Immature natural killer cell (primary cell): ENCODE data around the gene HYDIN. TPM values are rescaled to one million over a fixed set of nuclear protein-coding genes. Genes with fewer than 3 reads are reported as not detected.

Experiments used
- DNase-seq, 3 donors: peaks; one replicate each; pipeline ENCODE4 v3.0.0; 2022; ENCODE audit warnings: mixed read lengths in 1 of 3
- H3K27ac Mint-ChIP-seq, 6 donors: one replicate each; pipeline ENCODE4 v1.8.0; 2020; ENCODE audit warnings: mixed read lengths in 6 of 6, mild to moderate bottlenecking in 5 of 6, inconsistent platforms in 4 of 6, moderate library complexity in 3 of 6
- H3K27me3 Mint-ChIP-seq, 3 donors: one replicate each; pipeline ENCODE4 v1.8.0; 2020 to 2021; ENCODE audit warnings: low read depth in 3 of 3, mild to moderate bottlenecking in 3 of 3, mixed read lengths in 3 of 3, moderate library complexity in 3 of 3, inconsistent platforms in 1 of 3
- H3K36me3 Mint-ChIP-seq, 3 donors: one replicate each; pipeline ENCODE4 v1.8.0; 2020; ENCODE audit warnings: mixed read lengths in 3 of 3, inconsistent platforms in 2 of 3, mild to moderate bottlenecking in 2 of 3
- H3K4me1 Mint-ChIP-seq, 2 donors: one replicate each; pipeline ENCODE4 v1.8.0; 2020; ENCODE audit warnings: inconsistent platforms in 2 of 2, mild to moderate bottlenecking in 2 of 2, mixed read lengths in 2 of 2, moderate library complexity in 1 of 2
- H3K4me3 Mint-ChIP-seq, 5 donors: one replicate each; pipeline ENCODE4 v1.8.0; 2020; ENCODE audit warnings: mild to moderate bottlenecking in 5 of 5, mixed read lengths in 5 of 5, inconsistent platforms in 3 of 5, moderate library complexity in 3 of 5
- H3K9me3 Mint-ChIP-seq, 6 donors: one replicate each; pipeline ENCODE4 v1.8.0; 2020; ENCODE audit warnings: mild to moderate bottlenecking in 6 of 6, mixed read lengths in 6 of 6, inconsistent platforms in 4 of 6, moderate library complexity in 3 of 6
- polyA plus RNA-seq, 3 donors: library from polyadenylated mRNA; unstranded; fragments of 300-500 nt; fragmentation: Illumina TruSeq; gene quantifications; one replicate each; pipeline ENCODE4 v1.2.3, GENCODE V29; 2021

Gene HYDIN
- polyA plus RNA-seq, 3 donors from 2014 or later, result 0.24 to 0.26 TPM; not detected in 1

GRCh38 chr16:70784692-70785555, 445.6 kb downstream of the HYDIN start:
- peak overlapping the region in 1 of 6 donors; percentile 14 for H3K27ac Mint-ChIP-seq
- peaks cover under 1 to 7% of the 10 kb centered on the region in 2 donors for H3K4me1 Mint-ChIP-seq
- no peak for DNase-seq
- peaks cover 20 to 53% (median 22%) of the 10 kb centered on the region in 3 donors for H3K36me3 Mint-ChIP-seq
- peaks cover 0 to 5% (median 0%) of the 10 kb centered on the region in 3 donors for H3K27me3 Mint-ChIP-seq
- H3K4me3 Mint-ChIP-seq, result no peak overlapping the region
- H3K9me3 Mint-ChIP-seq, result no peaks in the 10 kb centered on the region

GRCh38 chr16:70782237-70782636, 448.3 kb downstream of the HYDIN start:
- no peak for DNase-seq
- peaks cover 1 to 5% (median 2%) of the 10 kb centered on the region in 3 donors for H3K27me3 Mint-ChIP-seq
- H3K9me3 Mint-ChIP-seq, result no peaks in the 10 kb centered on the region
- no peaks in the 10 kb centered on the region for H3K4me1 Mint-ChIP-seq
- peaks cover 29 to 69% (median 34%) of the 10 kb centered on the region in 3 donors for H3K36me3 Mint-ChIP-seq
- H3K27ac Mint-ChIP-seq, result no peak overlapping the region
- H3K4me3 Mint-ChIP-seq, result no peak overlapping the region

GRCh38 chr16:70781800-70782199, 448.7 kb downstream of the HYDIN start:
- Mint-ChIP-seq H3K4me1 (no peaks in the 10 kb centered on the region), H3K27me3 (peaks cover 1 to 5% (median 2%) of the 10 kb centered on the region in 3 donors), H3K4me3 (no peak overlapping the region), H3K9me3 (no peaks in the 10 kb centered on the region), H3K27ac (no peak overlapping the region), H3K36me3 (peaks cover 29 to 71% (median 35%) of the 10 kb centered on the region in 3 donors)
- no peak for DNase-seq

- Mint-ChIP-seq H3K4me3 (no peak overlapping the region), H3K36me3 (peaks cover 29 to 70% (median 35%) of the 10 kb centered on the region in 3 donors), H3K9me3 (no peaks in the 10 kb centered on the region), H3K27ac (no peak overlapping the region), H3K4me1 (no peaks in the 10 kb centered on the region), H3K27me3 (peaks cover 1 to 4% (median 2%) of the 10 kb centered on the region in 3 donors)
- DNase-seq, result no peak
Measured at GRCh38 chr16:70780546-70780945, 450.0 kb downstream of the HYDIN start.

- no peak overlapping the region for H3K4me3 Mint-ChIP-seq
- H3K9me3 Mint-ChIP-seq, result no peaks in the 10 kb centered on the region
- no peak overlapping the region for H3K27ac Mint-ChIP-seq
- H3K4me1 Mint-ChIP-seq, result no peaks in the 10 kb centered on the region
- peaks cover 25 to 65% (median 36%) of the 10 kb centered on the region in 3 donors for H3K36me3 Mint-ChIP-seq
- no peak for DNase-seq
- peaks cover 1 to 3% (median 2%) of the 10 kb centered on the region in 3 donors for H3K27me3 Mint-ChIP-seq
Measured at GRCh38 chr16:70779361-70779760, 451.2 kb downstream of the HYDIN start.

- H3K27me3 Mint-ChIP-seq, result peaks cover 1 to 3% (median 2%) of the 10 kb centered on the region in 3 donors
- DNase-seq, result no peak
- no peaks in the 10 kb centered on the region for H3K4me1 Mint-ChIP-seq
- no peak overlapping the region for H3K27ac Mint-ChIP-seq
- peaks cover 23 to 64% (median 36%) of the 10 kb centered on the region in 3 donors for H3K36me3 Mint-ChIP-seq
- no peak overlapping the region for H3K4me3 Mint-ChIP-seq
- no peaks in the 10 kb centered on the region for H3K9me3 Mint-ChIP-seq
Measured at GRCh38 chr16:70778901-70779309, 451.6 kb downstream of the HYDIN start.

GRCh38 chr16:70777973-70778406, 452.5 kb downstream of the HYDIN start:
- H3K4me3 Mint-ChIP-seq, result no peak overlapping the region
- H3K36me3 Mint-ChIP-seq, result peaks cover 23 to 62% (median 31%) of the 10 kb centered on the region in 3 donors
- H3K27me3 Mint-ChIP-seq, result peaks cover 0 to 2% (median 2%) of the 10 kb centered on the region in 3 donors
- no peaks in the 10 kb centered on the region for H3K4me1 Mint-ChIP-seq
- no peaks in the 10 kb centered on the region for H3K9me3 Mint-ChIP-seq
- no peak for DNase-seq
- H3K27ac Mint-ChIP-seq, result no peak overlapping the region

- no peaks in the 10 kb centered on the region for H3K4me1 Mint-ChIP-seq
- peaks cover 0 to 2% (median 2%) of the 10 kb centered on the region in 3 donors for H3K27me3 Mint-ChIP-seq
- DNase-seq, result no peak
- no peak overlapping the region for H3K4me3 Mint-ChIP-seq
- H3K9me3 Mint-ChIP-seq, result no peaks in the 10 kb centered on the region
- peaks cover 22 to 57% (median 34%) of the 10 kb centered on the region in 3 donors for H3K36me3 Mint-ChIP-seq
- no peak overlapping the region for H3K27ac Mint-ChIP-seq
Measured at GRCh38 chr16:70777496-70777895, 453.0 kb downstream of the HYDIN start.

GRCh38 chr16:70775399-70775798, 455.1 kb downstream of the HYDIN start:
- no peak overlapping the region for H3K27ac Mint-ChIP-seq
- peaks cover 9 to 41% (median 40%) of the 10 kb centered on the region in 3 donors for H3K36me3 Mint-ChIP-seq
- no peaks in the 10 kb centered on the region for H3K9me3 Mint-ChIP-seq
- peaks cover under 1 to 2% (median 2%) of the 10 kb centered on the region in 3 donors for H3K27me3 Mint-ChIP-seq
- no peak overlapping the region for H3K4me3 Mint-ChIP-seq
- H3K4me1 Mint-ChIP-seq, result no peaks in the 10 kb centered on the region
- DNase-seq, result no peak

GRCh38 chr16:70774261-70774660, 456.3 kb downstream of the HYDIN start:
- H3K9me3 Mint-ChIP-seq, result no peaks in the 10 kb centered on the region

GRCh38 chr16:70772493-70772892, 458.0 kb downstream of the HYDIN start:
- no peaks in the 10 kb centered on the region for H3K4me1 Mint-ChIP-seq
- no peaks in the 10 kb centered on the region for H3K9me3 Mint-ChIP-seq
- peaks cover 0 to 3% (median 2%) of the 10 kb centered on the region in 3 donors for H3K27me3 Mint-ChIP-seq
- H3K36me3 Mint-ChIP-seq, result peaks cover 3 to 34% (median 27%) of the 10 kb centered on the region in 3 donors
- DNase-seq, result no peak
- no peak overlapping the region for H3K27ac Mint-ChIP-seq
- no peak overlapping the region for H3K4me3 Mint-ChIP-seq

More at GRCh38 chr16:70774261-70774660, 456.3 kb downstream of the HYDIN start:
- H3K36me3 Mint-ChIP-seq, result peaks cover 9 to 40% (median 33%) of the 10 kb centered on the region in 3 donors
- H3K4me1 Mint-ChIP-seq, result no peaks in the 10 kb centered on the region
- H3K4me3 Mint-ChIP-seq, result no peak overlapping the region
- peak overlapping the region in 1 of 6 donors; percentile 11 for H3K27ac Mint-ChIP-seq
- H3K27me3 Mint-ChIP-seq, result peaks cover 2 to 3% (median 2%) of the 10 kb centered on the region in 3 donors
- DNase-seq, result no peak

- Mint-ChIP-seq H3K27me3 (peaks cover 0 to 3% (median 2%) of the 10 kb centered on the region in 3 donors), H3K9me3 (no peaks in the 10 kb centered on the region), H3K4me1 (no peaks in the 10 kb centered on the region), H3K36me3 (peaks cover 0 to 29% (median 24%) of the 10 kb centered on the region in 3 donors), H3K4me3 (no peak overlapping the region), H3K27ac (no peak overlapping the region)
- DNase-seq, result peak; percentile 24 to 34 (median 30)
Measured at GRCh38 chr16:70770626-70771552, 459.6 kb downstream of the HYDIN start.

GRCh38 chr16:70770291-70770625, 460.3 kb downstream of the HYDIN start:
- Mint-ChIP-seq H3K4me3 (no peak overlapping the region), H3K27ac (no peak overlapping the region), H3K36me3 (peaks cover 0 to 28% (median 23%) of the 10 kb centered on the region in 3 donors)

More at GRCh38 chr16:70770291-70770625, 460.3 kb downstream of the HYDIN start:
- no peaks in the 10 kb centered on the region for H3K9me3 Mint-ChIP-seq
- DNase-seq, result no peak
- peaks cover 0 to 3% (median 2%) of the 10 kb centered on the region in 3 donors for H3K27me3 Mint-ChIP-seq
- H3K4me1 Mint-ChIP-seq, result no peaks in the 10 kb centered on the region
